ENCODE measurements around the gene OR1I1. TPM values are rescaled to one million over a fixed set of nuclear protein-coding genes. Genes with fewer than 3 reads are reported as not detected.

Gene OR1I1
- total and polyA plus RNA-seq, 4 donors = not detected

DNA sequence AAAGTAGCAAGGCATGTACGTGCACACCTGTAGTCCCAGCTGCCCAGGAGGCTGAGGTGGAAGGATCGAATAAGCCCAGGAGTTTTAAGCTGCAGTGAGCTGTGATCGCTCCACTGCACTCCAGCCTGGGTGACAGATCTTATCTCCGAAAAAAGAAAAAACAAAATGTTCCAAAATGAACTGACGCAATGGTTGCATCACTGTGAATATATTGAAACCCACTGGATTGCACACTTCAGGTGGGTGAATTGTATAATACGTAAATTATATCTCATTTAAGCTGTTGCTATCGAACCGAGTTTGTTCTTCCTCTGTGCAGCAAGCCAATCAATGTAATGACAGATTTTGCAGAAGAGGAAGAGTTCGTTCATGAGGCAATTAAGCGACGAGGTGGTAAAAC lies 34.3 kb upstream of the OR1I1 start:
- Histone ChIP-seq H3K9me3 (ENCODE audit: control insufficient read depth in 4 of 4, insufficient read depth in 3 of 4, low read length in 3 of 4) (no peaks in the 10 kb centered on the region), H3K27ac (ENCODE audit: low read depth in 1 of 2, low read length in 1 of 2) (no peak overlapping the region), H3K9ac (ENCODE audit: insufficient read depth in 1 of 2, low read length in 2 of 2) (no peak overlapping the region), H3K27me3 (ENCODE audit: control insufficient read depth in 3 of 3, insufficient read depth in 3 of 3, low read length in 2 of 3) (peaks cover 0 to 3% (median 0%) of the 10 kb centered on the region in 3 donors), H3K4me3 (no peak overlapping the region), H3K4me1 (ENCODE audit: control insufficient read depth in 5 of 5, insufficient read depth in 5 of 5, low read length in 5 of 5) (no peaks in the 10 kb centered on the region), H3K36me3 (ENCODE audit: control insufficient read depth in 4 of 4, insufficient read depth in 4 of 4, low read length in 4 of 4) (no peaks in the 10 kb centered on the region)
- ATAC-seq (ENCODE audit: insufficient read depth, low FRiP score) (no peak), DNase-seq (no peak)
- TF ChIP-seq, protein P1, sequence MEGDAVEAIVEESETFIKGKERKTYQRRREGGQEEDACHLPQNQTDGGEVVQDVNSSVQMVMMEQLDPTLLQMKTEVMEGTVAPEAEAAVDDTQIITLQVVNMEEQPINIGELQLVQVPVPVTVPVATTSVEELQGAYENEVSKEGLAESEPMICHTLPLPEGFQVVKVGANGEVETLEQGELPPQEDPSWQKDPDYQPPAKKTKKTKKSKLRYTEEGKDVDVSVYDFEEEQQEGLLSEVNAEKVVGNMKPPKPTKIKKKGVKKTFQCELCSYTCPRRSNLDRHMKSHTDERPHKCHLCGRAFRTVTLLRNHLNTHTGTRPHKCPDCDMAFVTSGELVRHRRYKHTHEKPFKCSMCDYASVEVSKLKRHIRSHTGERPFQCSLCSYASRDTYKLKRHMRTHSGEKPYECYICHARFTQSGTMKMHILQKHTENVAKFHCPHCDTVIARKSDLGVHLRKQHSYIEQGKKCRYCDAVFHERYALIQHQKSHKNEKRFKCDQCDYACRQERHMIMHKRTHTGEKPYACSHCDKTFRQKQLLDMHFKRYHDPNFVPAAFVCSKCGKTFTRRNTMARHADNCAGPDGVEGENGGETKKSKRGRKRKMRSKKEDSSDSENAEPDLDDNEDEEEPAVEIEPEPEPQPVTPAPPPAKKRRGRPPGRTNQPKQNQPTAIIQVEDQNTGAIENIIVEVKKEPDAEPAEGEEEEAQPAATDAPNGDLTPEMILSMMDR (IDR thresholded peaks at IDR 0.05; ENCODE audit: control extremely low read depth, extremely low read depth) = no peak
- 57 to 71% methylated on average over 11 of the region's 11 CpGs for WGBS, 2 donors

GRCh38 chr19:15048128-15048527 lies 33.9 kb upstream of the OR1I1 start:
- TF ChIP-seq, protein P1 (IDR thresholded peaks at IDR 0.05; ENCODE audit: control extremely low read depth, extremely low read depth) = no peak
- no peak for ATAC-seq (ENCODE audit: insufficient read depth, low FRiP score)
- H3K27ac ChIP-seq (ENCODE audit: low read depth in 1 of 2, low read length in 1 of 2) = no peak overlapping the region
- H3K36me3 ChIP-seq (ENCODE audit: control insufficient read depth in 4 of 4, insufficient read depth in 4 of 4, low read length in 4 of 4) = no peaks in the 10 kb centered on the region
- no peaks in the 10 kb centered on the region for H3K9me3 ChIP-seq (ENCODE audit: control insufficient read depth in 4 of 4, insufficient read depth in 3 of 4, low read length in 3 of 4)
- H3K9ac ChIP-seq (ENCODE audit: insufficient read depth in 1 of 2, low read length in 2 of 2) = no peak overlapping the region
- no peak for DNase-seq
- H3K27me3 ChIP-seq (ENCODE audit: control insufficient read depth in 3 of 3, insufficient read depth in 3 of 3, low read length in 2 of 3) = peaks cover 0 to 3% (median 0%) of the 10 kb centered on the region in 3 donors
- no peak overlapping the region for H3K4me3 ChIP-seq
- 67 to 78% methylated on average over 5 of the region's 5 CpGs for WGBS, 2 donors
- H3K4me1 ChIP-seq (ENCODE audit: control insufficient read depth in 5 of 5, insufficient read depth in 5 of 5, low read length in 5 of 5) = no peaks in the 10 kb centered on the region

DNA sequence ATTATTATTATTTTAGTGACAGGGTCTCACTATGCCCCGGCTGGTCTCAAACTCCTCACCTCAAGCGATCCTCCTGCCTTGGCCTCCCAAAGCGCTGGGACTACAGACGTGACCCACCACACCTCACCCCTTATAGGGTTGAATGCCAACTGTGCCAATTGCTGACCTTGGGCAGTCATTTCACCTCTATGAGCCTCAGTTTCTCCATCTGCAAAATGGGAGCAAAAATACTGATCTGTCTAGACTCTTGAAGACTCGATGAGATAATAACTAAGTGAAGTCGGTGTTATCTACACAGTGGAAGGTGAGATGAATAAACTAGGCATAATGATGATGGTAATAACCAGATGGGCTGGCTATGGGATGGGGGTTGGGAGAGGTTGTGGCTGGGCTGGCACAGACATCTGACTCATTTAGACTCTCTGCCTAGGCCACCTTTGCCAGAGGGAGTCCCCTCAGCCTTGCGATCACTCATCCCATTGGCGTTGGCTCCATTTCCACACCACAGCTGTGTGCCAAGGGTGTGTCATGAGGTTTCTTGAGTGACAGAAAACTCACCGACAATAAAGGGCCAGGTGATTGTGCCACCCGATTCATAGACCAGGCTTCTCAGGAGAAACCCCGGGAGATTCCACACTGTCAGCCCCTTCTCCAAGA lies 33.0 kb upstream of the OR1I1 start, which contains the start of gene CASP14:
Gene CASP14 (plus strand): TSS at position 596 of the 657 bp plus-strand sequence. CDS start 2,772 bp downstream, outside the sequence.
- Histone ChIP-seq H3K9ac (ENCODE audit: insufficient read depth in 1 of 2, low read length in 2 of 2) (no peak within 1 kb of the TSS), H3K4me3 (no peak within 1 kb of the TSS), H3K4me1 (ENCODE audit: control insufficient read depth in 5 of 5, insufficient read depth in 5 of 5, low read length in 5 of 5) (no peaks in the 10 kb centered on the region), H3K36me3 (ENCODE audit: control insufficient read depth in 4 of 4, insufficient read depth in 4 of 4, low read length in 4 of 4) (no peaks in the 10 kb centered on the region), H3K27ac (ENCODE audit: low read depth in 1 of 2, low read length in 1 of 2) (no peak within 1 kb of the TSS), H3K9me3 (ENCODE audit: control insufficient read depth in 4 of 4, insufficient read depth in 3 of 4, low read length in 3 of 4) (no peaks in the 10 kb centered on the region), H3K27me3 (ENCODE audit: control insufficient read depth in 3 of 3, insufficient read depth in 3 of 3, low read length in 2 of 3) (peaks cover 0 to 3% (median 0%) of the 10 kb centered on the region in 3 donors)
- DNase-seq = no peak
- TF ChIP-seq, protein P1 (IDR thresholded peaks at IDR 0.05; ENCODE audit: control extremely low read depth, extremely low read depth) = no peak
- no peak for ATAC-seq (ENCODE audit: insufficient read depth, low FRiP score)
- 91 to 95% methylated on average over 11 of the region's 11 CpGs for WGBS, 2 donors
